HG03196 (cell line): ENCODE data around the gene RERE.

ENCODE experiments used
- ATAC-seq: cut with Tn5 transposase; IDR thresholded peaks from one replicate; pipeline ENCODE4 v1.9.1; 2021; ENCODE audit not compliant: unreplicated experiment

Gene RERE

GRCh38 chr1:8323706-8324105, 493.7 kb downstream of the RERE start:
- no peak for ATAC-seq

DNA sequence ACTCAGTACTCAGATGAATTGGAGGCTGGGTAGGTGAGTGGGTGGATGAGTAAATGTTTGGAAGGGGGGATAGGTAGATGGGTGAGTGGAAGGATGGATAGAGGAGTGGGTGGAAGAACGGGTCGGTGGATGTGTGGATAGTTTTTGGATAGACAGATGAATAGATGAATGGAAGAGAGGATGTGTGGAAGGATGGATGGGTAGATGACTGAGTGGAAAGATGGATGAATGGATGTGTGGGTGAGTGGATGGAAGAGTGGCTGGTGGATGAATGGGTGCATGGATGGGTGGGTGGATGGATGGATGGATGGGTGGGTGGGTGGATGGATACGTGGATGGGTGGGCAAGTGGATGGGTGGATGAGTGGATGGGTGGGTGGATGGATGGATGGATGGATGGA, 495.8 kb downstream of the RERE start:
- ATAC-seq, result no peak

- ATAC-seq, result no peak
Observed at GRCh38 chr1:8318436-8318835, 499.0 kb downstream of the RERE start.

- no peak for ATAC-seq
Observed at GRCh38 chr1:8317647-8318381, 499.6 kb downstream of the RERE start, which contains the start of gene SLC45A1. Gene SLC45A1, plus strand, starts transcription at chr1:8318114. Its CDS starts 6,216 bp downstream, at chr1:8324330.

GRCh38 chr1:8315573-8316475, 501.6 kb downstream of the RERE start:
- no peak for ATAC-seq

GRCh38 chr1:8314346-8315280, 502.8 kb downstream of the RERE start:
- ATAC-seq, result no peak

- ATAC-seq, result no peak
Observed at GRCh38 chr1:8313231-8313630, 504.2 kb downstream of the RERE start.

DNA sequence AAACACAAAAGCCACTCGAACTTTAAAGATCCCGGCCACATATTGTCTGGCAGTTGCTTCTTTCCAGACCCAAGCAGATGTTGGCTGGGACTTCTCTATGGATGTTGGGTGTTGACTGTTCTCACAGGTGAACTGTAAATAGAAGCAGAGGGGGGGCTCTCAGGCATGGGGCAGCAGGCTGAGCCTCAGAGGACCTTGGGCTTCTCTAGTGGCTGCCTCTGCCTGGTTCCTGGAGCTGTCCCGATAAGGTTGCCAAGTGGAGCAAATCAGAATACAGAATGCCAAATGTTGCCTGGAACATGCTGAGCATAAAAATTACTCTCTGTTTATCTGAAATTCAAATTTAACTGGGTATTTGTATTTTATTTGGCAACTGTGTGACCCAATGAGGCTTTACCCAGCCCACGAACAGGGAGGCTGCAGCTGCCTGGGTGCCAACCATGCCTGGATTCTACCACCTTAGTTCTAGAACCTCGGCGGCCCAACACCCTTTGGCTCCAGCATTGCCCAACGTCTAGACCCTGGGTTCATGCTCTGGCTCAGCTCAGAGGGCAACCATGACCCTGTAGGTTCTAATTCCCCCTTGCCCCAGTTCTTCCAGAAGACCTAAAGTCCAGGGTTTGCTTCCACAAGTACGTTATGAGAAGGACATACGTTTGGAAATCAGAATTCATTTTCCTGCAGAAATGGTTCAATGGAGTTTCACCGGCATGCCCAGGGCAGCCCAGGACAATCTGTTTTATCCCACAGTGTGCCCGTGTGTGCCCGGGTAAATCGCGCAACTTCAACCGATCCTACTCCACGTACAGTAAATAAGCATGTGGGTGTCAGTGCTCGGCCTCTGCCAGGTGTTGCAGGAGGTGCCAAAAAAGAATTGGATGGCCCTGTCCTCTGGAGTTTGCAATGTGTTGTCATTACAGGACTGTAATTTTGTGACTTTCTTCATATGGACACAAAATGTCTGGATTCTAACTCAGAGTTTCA, 504.9 kb downstream of the RERE start:
- no peak for ATAC-seq

- no peak for ATAC-seq
Observed at GRCh38 chr1:8311068-8311718, 506.2 kb downstream of the RERE start.

- ATAC-seq, result no peak
Observed at GRCh38 chr1:8307628-8308027, 509.8 kb downstream of the RERE start.

DNA sequence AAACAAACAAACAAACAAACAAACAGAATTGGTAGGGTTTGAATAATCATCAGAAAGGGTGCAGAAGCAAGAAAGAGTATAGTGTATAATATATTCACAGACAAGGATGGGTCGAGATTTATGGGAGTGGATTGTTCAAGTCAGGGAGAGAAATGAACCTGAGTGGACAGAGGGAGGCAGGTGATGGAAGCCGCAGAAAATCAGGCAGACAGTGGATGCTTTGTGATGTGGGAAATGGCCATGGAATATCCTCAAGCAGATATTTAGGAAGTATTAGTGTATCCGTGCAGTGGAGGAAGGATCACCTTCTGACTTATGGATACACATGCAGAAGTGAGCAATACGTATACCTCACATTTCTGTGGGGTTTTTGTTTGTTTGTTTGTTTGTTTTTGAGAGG, 513.6 kb downstream of the RERE start:
- ATAC-seq, result no peak

DNA sequence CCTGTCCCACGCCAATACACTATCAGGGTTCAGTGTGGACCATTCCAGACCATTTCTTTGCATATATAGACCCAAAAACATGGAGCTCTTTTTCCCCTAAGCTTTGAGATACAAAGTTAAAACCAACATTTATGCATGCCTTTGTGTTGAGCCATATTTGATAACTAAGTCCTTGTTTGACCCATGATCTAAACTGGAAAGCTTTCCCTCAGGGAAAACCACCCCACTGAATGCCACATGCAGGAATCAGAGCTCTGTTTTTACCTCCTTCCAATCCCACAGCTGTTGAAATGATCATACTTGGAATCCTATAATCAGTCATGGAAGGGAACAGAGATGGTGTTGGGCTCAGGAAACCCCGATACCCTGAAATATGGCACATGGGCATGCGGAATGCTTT, 514.3 kb downstream of the RERE start:
- ATAC-seq, result no peak
